ENCODE results near the gene TAPT1.

Gene TAPT1

DNA sequence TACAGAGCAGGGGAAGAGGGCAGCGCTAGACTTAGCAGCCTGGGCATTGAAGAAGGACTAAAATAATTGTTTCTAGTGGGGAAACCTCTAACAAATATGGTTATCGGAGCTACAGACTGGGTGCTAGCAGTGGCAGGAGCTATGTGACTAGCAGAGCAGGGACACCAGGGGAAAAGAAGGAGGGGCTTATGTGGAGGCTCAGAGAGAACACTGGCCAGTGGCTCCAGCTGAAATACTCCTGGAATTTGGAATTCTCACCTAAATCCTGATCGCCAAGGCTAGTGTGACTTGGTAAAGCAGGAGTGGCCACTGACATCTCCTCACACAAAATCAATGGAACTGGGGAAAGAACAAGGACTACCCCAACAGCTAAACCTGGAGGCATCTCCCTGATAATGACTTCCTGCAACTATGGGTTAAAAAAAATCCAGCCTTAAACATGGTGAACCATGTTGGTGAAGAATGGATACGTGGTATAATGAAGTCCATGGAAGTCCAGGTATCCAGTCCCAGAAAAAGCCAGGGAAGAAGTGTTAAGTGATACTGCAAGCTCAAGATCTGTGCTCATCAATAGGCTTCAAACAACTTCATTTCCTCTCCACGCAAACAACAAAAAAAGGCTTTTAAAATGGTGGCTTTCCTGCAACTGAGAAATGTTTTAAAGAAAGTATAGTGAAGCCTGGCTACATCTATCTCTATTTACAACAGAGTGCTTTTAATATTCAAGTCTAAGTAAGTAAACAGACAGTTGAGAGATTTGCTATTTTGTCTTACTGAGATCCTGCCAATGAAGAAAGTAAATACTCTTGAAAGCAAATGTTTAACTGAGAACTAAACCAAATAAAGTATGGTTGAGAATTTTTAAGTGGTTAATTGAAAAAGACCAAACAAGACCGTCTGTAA lies 1.8 kb downstream of the TAPT1 start:
- peak in 1 of 42 donors; percentile 11 for DNase-seq
- intact Hi-C loops (cut with DNase I): no loop called here

DNA sequence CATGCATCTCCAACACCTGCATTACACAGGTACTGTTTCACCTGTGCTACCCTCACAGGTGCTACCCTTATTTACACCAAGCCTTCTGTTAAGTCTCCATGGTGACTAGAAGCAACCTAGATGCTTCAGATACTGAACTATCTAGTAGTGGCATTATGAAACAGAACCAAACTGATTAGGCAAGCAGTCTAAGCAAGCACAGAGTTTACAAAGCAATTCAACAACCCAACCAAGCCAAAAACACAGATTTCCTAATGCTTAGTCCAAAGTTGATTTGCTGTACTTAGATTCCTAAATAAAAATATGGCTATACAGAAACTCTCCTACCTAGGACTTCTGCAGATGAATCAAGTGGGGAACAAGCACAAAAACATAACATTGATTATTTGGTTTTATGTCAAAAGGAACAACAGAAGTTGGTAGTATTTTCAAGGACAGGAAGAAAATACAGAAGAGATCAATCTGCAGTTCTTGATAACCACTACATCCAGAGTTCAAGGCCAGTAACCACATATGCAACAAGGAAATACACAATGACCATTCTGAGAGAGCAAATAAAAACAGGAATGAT lies 3.2 kb downstream of the TAPT1 start:
- no peak for DNase-seq
- intact Hi-C loops (cut with DNase I): no loop called here

DNA sequence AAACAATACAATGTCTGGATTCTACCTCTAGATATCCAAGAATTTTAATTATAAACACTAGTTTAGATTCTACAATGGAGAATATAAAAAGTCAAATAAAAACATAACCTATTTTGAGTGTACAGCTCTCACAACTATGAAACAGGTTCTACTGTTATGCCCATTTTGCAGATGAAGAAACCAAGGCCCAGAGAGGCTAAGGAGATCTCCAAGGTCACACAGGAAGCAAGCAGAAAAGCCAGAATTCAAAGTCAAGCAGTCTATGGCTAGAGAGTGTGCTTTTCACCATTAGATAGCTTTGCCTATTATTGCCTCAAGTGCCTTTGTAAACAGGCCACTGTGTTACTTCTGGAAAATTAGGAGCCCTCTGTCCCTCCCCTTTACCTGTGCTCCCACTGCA lies 7.3 kb downstream of the TAPT1 start:
- intact Hi-C loops (cut with DNase I): no loop called here
- DNase-seq: no peak

DNA sequence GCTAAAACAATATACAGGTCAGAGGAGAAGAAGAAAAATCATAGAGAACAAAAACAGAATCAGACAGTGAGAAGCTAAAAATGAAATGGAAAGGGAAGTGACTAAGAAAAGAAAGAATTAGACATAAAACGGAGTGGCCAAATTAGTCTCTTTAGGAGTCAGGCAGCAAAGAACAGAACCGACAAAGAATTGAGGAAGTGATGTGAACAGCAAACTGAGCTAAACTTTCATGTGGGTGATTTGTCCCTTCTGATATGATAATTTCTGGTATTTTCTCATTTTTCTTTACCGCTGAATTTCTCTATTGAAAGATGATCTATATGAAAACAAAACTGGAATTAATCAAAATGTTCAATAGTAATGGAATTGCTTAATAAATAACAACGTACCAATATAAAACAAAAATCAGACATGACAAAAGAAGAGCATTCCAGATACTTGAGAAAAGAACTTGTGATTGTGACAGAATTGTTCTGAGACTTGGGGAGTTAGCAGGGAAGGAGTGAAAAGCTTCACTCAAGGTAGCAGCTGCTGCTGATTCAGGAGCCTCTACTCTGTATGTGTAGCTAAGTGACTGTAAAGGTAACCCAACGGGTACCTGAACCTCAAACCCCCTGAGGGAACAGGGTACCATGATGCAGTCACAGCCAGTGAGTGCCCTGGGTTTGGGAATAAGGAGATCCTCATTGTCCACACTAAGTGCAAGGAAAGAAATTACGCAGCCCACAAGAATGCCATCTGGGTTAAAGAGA lies 8.8 kb downstream of the TAPT1 start:
- no peak for DNase-seq
- intact Hi-C loops (cut with DNase I): no loop called here

DNA sequence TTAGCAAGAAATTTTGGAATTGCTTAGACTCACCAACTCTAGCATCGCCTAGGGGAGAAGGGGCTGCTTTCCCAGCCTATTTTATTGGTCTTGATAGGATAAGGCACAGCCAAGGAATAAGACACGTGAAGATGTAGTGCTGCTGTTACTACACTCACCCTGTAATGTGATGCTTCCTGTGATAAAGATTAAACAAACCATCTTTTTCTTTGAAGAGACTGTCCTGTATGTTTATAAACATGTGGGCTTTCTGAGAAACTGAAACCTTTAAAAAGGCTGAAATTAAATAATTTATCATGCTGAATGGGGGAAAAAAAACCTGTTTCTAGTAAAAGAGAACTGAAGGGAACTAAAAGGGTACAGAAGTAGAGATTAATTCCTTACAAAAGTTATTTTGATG lies 13.2 kb downstream of the TAPT1 start:
- no peak for DNase-seq
- intact Hi-C loops (cut with DNase I): no loop called here

DNA sequence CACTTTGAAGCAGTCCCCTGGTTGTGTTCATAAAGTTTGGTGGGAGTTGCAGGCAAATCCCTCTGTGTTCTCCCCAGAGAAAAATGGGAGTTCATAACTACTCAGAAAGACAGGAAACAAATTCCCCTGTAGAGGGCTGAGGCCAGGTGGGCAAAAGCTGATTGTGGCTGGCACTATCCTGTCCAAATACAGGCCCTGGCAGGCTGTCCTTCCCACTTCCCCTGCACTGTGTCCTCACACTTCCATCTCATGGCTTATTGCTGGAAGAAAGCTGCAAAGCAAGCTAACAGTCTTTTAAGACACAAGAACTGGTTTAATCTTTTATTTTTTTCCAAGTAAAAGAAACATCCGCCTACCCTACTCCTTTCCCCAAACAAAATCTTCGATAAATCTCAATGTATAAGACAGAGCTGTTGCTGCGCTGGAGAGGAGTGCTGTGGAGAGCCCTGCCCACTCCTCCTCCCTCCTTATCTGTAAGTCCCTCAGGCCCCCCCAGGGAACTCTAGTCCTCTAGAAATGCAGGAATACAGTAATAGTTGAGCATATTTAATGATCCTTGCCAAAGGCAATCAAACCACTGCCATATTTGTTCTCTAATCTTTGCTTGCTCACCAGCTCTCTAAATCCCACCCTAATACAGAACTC lies 14.0 kb downstream of the TAPT1 start:
- DNase-seq: peak in 6 of 42 donors; percentile 10 to 56 (median 29)
- intact Hi-C loops (cut with DNase I): no loop called here

DNA sequence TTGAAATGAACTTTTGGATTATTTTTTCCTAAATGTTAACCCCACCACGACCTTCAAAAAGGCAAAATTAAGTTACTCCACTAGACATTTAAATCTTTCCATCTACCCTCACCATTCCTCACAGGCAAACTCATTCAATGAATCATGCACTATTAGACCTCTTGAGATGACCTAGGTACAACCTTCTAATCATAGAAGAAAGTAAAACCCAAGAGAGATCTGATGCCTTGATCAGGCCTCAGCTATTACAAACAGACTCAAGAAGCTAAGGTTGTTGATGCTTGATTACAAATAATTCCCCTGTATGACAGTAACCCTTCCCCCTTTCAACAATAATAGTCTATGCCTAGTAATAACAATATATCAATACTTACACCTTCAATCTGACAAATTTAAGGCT lies 18.9 kb downstream of the TAPT1 start:
- no peak for DNase-seq
- intact Hi-C loops (cut with DNase I): no loop called here

DNA sequence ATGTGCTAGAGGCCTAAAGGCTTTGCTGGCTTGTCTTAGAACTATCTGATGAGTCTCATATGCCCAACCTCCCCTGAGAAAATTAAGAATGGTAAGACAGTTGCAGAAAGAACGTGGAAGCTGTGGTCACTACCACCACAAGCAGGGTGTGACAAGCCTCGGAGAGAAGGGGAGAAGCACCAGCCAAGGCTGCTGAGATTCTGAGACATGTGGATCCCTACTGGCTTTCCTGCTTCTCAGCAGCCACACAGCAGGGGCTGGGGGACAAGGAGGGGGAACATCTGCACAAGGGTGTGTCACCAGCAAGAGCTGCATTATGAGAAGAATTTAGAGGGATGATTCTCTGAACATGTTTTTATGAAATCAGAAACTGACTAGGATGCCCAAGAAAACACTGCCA lies 19.4 kb downstream of the TAPT1 start:
- DNase-seq: peak in 2 of 42 donors; percentile 14 to 15
- intact Hi-C loops (cut with DNase I): no loop called here

DNA sequence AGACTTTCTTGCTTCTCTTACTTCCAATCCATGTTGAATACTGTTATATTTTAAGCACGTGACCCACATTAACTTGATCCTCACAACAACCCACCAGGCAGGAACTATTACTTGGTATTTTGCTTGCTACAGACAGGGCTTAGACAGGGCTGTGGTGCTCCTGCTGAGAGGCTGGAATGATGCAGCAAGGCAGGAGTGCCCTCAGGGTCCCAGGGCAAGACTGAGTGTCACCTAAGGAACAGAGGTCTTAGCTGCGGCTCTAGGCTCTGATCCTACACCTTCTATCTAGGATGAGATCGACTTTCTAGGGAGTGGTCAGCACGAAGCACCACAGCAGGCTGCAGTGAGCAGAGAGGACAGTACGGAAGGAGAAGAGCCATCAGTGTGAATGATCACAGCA lies 20.0 kb downstream of the TAPT1 start:
- no peak for DNase-seq
- intact Hi-C loops (cut with DNase I): no loop called here

DNA sequence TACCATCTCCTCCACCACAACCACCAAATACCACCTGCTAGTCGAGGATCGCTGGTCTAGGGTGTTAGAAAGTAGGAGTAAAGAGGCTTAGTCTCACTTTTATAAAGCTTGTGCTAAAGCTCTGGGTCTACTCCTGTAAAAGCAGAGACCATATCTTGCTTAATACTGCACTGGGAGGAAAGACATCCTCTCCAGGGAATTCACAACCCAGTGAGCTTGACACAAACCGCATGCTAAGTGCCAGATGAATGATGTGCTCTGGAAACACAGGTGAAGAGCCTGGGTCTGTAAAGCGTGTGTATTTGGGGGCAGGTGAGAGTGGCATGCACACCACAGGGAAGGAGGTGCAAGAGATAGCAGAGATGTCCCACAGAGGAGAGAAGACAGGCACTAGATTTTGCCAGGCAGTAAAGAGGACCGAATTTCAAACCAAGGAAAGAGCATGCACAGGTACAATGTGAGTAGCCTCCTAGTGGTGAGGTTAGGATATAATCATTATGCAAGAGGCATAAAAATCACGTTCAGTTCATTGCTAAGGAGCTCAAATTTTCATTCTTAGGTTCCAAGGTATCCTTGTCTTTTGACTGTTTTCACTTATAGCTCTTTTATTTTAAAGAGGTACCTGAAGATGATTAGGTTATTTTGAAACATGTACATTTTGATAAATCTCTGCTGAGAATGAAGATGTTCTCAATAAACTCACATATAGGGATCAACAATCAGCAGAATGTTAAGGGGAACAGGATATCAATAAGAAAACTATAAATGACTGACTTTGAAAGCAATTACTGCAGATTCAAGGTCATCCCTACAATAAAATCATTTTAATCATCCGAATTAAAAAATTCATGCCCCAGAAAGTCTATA lies 20.7 kb downstream of the TAPT1 start:
- intact Hi-C loops (cut with DNase I): no loop called here
- no peak for DNase-seq

DNA sequence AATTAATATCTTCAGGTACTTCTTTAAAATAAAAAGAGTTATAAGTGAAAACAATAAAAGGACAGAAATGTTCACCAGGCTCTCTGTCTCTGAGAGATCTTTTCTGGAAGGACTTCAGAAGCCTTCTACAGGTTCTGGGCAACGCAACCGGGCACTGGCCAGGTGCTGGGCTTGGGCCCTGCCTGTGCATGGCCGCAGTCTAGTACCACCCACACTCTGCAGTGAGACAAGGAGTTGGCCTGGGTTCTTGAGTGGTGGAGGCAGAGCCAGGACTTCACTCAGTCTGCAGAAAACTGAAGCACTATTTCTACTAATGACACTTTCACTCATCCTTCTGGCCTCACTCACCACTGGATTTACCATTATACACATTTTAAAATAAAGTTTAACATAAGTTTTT lies 21.8 kb downstream of the TAPT1 start:
- peak in 2 of 42 donors; percentile 11 to 43 for DNase-seq
- intact Hi-C loops (cut with DNase I): no loop called here

DNA sequence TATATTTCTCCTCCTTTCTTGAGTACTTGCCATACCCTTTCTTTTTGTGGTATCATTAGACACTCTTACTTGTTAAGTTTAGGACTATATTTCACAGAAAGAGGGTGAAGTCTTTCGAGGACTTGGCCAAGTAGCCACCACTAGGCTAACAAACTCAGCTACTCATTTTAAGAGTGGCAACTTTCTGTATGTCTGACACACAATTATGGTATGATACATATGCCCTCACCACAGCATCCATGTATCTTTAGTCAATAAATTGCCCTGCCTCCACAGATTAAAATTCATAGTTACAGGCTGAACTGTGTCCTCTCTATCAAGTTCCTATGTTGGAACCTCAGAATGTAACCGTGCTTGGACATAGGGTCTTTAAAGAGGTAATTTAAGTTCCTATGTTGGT lies 23.2 kb downstream of the TAPT1 start:
- DNase-seq: no peak
- intact Hi-C loops (cut with DNase I): no loop called here

DNA sequence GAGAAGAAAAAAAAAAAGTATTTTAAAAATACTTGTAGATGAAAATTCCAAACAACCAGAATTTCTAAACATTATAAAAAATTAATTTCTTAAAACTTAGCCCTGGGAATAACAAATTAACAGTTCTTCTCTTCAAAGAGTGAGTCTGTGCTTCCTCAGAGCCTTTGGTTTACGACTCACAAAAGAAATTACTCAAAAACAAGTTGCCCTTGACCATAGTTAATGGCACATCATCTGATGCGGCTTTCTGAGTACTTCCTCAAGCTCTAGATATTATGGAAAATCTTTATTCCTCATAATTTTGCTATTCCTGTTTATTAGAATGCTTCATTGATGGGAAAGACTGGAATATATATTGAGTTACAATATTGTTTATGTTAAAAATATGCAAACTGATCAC lies 23.7 kb downstream of the TAPT1 start:
- intact Hi-C loops (cut with DNase I): no loop called here
- DNase-seq: no peak

DNA sequence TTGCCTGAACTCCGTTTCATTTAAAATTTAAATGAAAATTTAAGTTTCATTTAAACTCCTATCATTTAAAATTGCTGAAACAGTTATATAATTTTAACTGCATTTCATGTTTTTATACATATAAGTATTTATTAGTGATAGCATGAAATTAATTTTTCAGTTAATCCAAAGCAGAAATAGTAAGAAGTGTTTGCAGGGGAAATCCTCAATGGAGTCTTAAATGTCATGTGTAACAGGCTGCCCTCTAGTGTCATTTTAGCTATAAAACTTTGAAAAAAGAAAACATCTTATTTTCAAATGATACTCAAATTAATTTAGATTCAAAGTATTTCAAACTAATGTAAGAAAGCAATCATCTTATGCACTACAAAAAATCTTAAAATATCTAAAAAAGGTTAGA lies 27.2 kb downstream of the TAPT1 start:
- intact Hi-C loops (cut with DNase I): loop anchor here (10.0 kb wide), 1 partner anchor 174 kb away; no protein-coding TSS in a partner anchor

DNA sequence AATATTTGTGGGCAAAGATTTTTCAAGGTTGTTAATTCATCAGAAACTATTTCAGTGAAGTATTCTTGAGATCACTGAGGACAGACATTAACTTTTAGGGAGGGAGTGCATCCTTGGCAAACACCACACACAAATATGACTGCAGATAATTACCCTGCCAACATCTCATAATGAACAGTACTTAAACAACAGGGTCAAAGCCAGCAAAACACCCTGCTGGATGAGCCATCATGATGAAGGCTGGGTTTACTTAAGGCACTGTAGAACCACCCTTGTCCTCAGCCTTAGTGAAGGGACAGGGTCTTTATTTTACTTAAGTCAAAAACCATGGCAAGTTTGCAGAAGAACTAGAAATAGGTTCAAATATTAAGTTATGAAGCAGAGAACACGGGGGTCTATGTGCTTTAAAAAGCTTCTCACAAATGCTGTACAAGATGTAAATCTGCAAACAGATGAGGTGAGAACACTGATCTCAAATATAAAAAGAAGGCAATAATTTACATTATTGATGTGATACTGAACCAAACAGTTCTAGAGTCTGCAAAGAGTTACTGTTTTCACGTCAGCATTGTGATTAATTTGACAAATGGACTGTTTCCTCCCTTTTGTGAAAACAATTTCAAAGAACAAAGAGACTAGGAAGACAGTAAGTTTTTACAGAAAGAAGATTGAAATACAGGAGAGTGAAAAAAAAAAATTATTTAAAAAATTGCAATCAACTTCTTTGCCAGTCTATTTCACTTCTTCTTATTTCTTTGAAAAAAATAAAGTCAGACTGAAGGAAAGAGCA lies 28.2 kb downstream of the TAPT1 start:
- DNase-seq: no peak
- intact Hi-C loops (cut with DNase I): loop anchor here (10.0 kb wide), 1 partner anchor 173 kb away; no protein-coding TSS in a partner anchor

More for the DNA sequence above, 27.2 kb downstream of the TAPT1 start:
- DNase-seq: no peak

DNA sequence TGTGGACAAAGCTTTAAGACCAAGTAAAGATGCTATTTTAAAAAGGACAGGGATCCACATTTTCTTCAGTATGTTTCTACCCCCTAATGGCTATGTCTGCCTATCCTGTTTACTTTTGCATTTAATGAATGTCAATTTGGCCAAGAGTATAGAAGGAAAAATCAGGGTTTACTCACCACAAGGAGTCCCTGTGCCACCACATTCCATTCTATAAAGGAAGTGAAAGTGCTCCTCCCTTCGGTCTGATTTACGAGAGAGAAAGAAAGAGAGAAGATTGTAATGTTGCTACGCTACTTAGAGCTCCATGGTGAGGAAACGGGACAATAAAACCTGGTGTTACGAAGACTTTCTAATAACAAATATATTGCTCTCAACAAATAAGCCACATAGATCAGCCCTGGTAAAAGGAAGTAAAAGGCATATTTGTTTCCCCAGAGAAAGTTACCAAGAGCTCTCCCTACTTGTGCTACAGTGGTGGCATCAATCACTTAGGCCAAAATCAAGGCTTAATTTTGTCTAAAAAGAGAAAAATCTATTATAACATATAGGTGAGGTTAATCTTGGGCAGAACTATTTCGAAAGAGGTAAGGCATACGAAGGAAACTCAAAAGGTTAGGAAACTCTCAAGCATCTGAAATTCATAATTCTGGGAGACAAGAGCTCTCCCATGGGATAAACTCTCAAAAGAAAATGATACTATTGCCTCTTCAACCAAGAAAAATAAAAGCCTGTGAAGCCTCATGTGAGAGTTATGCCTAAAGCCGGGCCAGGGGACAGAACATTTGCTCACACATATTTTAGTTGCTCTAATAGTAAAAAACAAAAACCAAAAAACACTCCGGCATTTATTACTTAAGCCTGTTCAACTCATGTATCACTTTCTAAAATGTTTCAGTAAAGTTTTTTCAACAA lies 29.5 kb downstream of the TAPT1 start:
- peak in 4 of 42 donors; percentile 20 to 44 (median 26) for DNase-seq
- intact Hi-C loops (cut with DNase I): loop anchor here (10.0 kb wide), 1 partner anchor 172 kb away; no protein-coding TSS in a partner anchor

DNA sequence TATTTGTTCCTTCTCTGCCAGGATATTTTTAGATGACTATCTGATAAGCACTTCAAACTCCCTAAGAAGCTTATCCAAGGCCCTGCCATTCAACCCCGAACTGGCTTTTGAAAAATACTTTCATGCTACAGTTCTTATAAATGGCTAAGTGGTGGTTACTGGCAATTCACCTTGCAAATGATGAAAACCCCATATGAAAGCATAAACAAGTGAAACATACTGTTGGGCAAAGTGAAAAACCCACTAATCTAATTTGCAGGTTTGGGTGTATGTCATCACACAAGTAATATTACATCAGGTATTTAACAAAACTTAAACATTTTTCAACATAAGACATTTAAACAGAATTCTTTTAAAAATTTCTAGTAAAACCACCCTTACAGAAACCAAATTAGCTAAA lies 31.1 kb downstream of the TAPT1 start:
- DNase-seq: no peak
- intact Hi-C loops (cut with DNase I): loop anchor here (10.0 kb wide), 1 partner anchor 170 kb away; no protein-coding TSS in a partner anchor

Data from head of caudate nucleus (tissue), 42 donors.